Endometrial microvascular endothelial cells (primary cell): Measurements from ENCODE around the gene GGCX. TPM values are rescaled to one million over a fixed set of nuclear protein-coding genes. Genes with fewer than 3 reads are reported as not detected.

Experiments
- in situ Hi-C: cut with HindIII; loops from 2 replicates; pipeline ENCODE4 v1.10.0; 2017; ENCODE audit warnings: low sequenced_read_pairs, low pct_unique_long_range_greater_than_20kb; ENCODE audit errors: inconsistent ontology term
- total RNA-seq: library from RNA; depleted of rRNA; stranded (reverse); fragments of >200 nt; gene quantifications from one replicate; pipeline ENCODE4 v1.2.3, GENCODE V29; 2015; ENCODE audit errors: inconsistent ontology term

Gene GGCX
- total RNA-seq, 1 donor from 2014 or later, result 77.5 TPM

DNA sequence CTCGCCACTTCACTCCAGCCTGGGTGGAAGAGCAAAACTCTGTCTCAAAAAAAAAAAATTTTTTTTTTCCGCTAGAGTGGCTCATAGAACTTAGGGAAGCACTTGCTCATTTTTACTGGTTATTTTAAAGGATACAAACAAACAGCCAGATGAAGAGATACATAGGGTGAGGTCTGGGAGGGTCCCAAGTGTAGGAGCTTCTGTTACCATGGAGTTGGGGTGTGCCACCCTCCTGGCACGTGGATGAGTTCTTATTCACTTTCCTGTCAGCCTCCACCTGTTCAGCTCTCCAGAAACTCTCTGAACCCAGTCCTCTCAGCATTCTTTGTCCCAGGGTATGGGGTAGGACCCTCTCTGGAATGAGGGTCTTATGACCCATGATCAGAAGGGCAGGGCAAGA, 27.2 kb downstream of the GGCX start:
- in situ Hi-C loops, result loop anchor here (25.0 kb wide), 1 partner anchor 122 kb away; the partner anchor contains the start of genes CAPG and SH2D6

DNA sequence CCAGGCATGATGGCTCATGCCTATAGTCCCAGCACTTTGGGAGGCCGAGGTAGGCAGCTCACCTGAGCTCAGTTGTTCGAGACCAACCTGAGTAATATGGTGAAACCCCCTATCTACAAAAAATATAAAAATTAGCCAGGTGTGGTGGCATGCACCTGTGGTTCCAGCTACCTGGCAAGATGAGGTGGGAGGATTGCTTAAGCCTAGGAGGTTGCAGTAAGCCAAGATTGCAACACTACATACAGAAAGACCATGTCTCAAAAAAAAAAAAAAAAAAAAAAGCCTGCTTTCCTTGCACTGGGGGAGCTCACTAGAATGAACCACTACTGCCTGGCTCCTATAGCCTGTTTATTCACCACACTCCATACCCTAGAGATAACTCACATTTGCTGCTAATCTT, 29.7 kb downstream of the GGCX start:
- in situ Hi-C loops, result loop anchor here (25.0 kb wide), 1 partner anchor 119 kb away; the partner anchor contains the start of genes CAPG and SH2D6

DNA sequence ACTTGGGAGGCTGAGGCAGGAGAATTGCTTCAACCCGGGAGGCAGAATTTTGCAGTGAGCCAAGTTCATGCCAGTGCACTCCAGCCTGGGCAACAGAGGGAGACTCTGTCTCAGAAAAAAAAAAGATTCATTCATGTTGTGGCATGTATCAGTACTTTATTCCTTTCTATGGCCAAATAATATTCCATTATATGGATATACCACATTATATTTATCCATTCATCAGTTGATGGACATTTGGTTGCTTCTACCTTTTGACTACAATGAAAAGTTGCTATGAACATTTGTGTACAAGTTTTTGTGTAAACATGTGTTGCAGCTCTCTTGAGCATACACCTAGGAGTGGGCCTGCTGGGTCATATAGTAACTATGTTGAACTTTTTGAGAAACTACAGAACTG, 31.5 kb downstream of the GGCX start:
- in situ Hi-C loops, result loop anchor here (25.0 kb wide), 1 partner anchor 118 kb away; the partner anchor contains the start of genes CAPG and SH2D6

DNA sequence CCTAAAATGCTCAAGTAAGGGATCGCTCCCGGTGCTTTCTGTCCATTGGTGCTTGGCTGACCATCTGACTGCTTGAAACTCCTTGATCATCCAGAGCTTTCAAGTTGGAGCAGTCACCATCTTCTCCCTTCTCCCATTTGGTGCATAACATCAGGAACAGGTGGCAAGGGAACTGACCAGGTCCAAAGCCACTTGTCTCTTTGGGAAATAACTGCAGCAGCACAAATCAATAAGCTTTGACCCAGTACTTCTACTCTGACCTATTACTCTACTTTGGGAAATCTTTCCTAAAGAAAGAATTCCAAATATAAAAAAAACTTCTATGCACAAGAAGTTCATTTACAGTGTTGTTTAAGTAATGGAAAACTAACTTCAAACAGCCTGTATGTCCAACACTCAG, 32.9 kb downstream of the GGCX start:
- in situ Hi-C loops, result loop anchor here (25.0 kb wide), 1 partner anchor 116 kb away; the partner anchor contains the start of genes CAPG and SH2D6

DNA sequence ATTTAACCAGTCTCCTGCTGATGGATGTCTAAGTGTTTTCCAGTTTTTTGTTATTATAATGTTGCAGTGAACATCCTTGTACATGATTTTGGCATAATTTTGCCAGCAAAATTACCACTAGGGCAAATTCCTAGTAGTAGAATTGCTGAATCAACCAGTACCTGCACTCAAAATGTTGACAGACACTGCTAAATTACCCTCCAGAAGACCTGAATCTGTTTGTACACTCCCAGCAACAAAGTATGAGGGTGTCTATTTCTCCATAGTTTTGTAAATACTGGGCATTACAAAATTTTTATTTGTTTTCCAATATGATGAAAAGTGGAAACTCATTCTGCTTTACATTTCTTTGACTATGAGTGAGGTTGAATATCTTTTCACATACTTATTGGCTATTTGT, 33.5 kb downstream of the GGCX start:
- in situ Hi-C loops, result loop anchor here (25.0 kb wide), 1 partner anchor 115 kb away; the partner anchor contains the start of genes CAPG and SH2D6

DNA sequence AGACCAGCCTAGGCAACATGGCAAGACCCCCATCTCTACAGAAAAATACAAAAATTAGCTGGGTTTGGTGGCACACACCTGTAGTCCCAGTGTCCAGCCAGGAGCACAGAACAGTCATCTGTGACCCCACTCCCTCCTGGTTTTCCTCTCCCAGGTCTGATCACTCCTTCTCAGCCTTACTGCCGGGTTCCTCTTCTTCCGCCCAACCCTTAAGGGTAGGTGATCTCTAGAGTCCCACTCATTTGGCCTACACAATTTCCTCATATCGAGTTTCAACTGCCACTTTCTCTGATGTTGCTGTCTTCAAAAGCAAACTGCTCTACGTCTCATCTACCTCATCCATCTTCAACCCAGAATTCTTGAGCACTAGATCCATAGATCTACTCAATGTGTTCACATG, 35.7 kb downstream of the GGCX start:
- in situ Hi-C loops, result loop anchor here (25.0 kb wide), 1 partner anchor 113 kb away; the partner anchor contains the start of genes CAPG and SH2D6

DNA sequence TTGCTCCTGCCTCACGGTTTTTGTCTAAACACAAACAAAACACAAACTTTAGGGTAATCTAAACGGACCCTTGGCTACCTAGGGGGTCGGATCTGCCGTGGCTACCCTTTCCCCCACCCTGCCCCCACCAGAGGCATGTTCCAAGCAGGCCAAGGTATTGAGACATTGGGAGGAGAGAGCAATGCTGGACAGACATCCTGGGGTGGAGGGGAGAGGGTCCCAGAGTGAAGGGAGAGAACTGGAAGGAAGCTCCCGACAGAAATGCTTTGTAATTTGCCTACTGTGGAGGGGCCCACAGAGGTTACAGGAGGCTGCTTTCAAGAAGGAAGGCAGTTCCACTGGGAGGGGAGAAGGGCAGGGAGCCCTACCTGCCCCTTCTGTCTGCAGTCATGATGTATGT, 36.3 kb downstream of the GGCX start:
- in situ Hi-C loops, result loop anchor here (25.0 kb wide), 1 partner anchor 113 kb away; the partner anchor contains the start of genes CAPG and SH2D6

DNA sequence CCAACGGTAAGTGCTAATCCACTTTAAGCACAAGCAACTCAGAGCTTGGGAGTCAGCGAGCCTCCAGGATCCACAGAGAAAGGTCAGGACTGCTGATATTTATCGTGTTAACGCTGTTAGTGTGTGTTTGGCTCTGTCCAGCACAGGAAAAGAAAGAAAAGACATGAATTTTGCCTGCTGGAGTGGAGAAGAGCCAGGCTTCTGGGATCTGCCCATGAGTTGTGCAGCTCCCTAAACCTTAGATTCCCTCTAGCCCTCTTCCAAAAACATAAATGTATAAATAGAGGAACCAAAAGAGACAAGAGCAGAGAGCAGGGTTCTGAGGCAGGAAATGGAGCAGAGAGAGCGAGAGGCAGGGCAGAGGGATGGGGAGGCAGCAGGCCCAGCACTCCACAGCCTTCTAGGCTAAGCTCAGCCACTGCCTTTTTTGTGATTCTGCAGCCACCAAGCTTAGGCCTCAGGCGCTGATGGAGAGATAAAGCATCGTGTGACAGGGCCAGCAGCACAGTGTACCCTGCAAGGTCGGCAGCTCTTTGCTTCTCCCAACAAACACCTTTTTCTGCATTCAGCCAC, 36.9 kb downstream of the GGCX start:
- in situ Hi-C loops, result no loop called here

DNA sequence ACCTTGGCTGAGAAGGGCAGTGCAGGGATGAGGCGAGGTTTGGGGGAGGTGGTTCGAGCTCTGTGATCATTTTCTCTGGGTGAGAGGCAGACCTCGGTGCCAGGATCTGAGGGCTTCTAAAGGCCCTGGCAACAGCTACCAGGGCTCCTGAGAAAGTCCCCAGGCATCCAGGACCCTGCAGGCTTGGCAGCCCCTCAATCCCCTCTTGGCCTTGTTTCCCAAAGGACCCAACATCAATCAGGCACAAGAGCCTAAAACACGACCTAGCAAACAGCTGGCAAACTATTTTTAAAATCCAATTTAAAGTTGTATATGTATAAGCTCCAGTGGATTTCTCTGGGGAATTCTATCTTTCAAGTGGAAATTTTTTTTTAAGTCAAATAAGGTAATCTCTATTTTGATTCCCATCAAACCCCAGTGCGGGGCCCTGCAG, 37.4 kb downstream of the GGCX start:
- in situ Hi-C loops, result no loop called here

DNA sequence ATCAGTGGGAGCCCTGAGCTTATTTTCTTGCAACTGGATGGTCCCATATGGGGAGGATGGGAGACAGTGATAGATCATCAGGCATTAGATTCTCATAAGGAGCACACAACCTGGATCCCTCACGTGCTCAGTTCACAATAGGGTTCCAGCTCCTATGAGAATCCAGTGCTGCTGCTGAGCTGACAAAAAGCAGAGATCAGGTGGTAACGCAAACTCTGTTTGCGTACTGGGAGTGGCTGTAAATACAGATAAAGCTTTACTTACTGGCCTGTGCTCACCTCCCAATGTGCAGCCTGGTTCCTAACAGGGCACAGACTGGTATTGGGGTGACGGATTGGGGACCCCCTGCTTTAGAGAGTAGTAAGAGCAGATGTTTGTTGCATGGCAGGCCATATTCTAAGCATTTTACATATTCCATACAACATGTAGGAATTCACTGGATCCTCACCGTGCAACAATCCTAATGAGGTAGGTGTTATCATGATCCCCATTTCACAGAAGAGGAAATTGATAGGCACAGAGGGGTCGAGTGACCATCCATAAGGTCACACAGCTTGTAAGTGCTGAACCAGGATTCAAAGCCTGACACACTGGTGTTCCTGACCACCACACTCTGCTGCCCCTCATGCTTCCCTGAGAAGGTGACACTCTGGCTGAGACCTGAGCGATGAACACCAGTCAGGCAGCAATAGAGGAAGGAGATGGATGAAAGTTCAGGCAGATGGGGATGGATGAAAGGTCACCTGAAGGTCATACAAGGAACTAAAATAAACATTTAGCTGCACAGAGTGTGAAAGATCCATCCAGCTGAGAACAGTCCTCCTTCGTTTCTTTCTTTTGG, 38.0 kb downstream of the GGCX start:
- in situ Hi-C loops, result no loop called here

DNA sequence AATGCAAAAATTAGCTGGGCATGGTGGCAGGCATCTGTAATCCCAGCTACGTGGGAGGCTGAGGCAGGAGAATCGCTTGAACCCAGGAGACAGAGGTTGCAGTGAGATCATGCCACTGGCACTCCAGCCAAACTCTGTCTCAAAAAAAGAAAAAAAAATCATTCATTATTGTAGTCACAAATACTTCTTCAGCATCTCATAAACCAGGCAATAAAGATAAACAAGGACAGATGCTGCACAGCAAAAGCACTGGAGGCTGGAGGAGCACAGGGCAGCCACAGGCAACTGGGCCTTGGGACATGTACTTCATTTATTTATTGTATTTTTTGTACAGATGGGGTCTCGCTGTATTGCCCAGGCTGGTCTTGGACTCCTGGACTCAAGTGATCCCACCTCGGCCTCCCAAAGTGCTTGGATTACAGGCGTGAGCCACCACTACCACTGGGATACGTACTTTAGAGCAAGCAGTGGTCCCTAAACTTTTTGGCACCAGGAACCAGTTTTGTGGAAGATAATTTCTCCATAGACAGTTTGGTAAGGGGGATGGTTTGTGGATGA, 39.1 kb downstream of the GGCX start:
- in situ Hi-C loops, result no loop called here

DNA sequence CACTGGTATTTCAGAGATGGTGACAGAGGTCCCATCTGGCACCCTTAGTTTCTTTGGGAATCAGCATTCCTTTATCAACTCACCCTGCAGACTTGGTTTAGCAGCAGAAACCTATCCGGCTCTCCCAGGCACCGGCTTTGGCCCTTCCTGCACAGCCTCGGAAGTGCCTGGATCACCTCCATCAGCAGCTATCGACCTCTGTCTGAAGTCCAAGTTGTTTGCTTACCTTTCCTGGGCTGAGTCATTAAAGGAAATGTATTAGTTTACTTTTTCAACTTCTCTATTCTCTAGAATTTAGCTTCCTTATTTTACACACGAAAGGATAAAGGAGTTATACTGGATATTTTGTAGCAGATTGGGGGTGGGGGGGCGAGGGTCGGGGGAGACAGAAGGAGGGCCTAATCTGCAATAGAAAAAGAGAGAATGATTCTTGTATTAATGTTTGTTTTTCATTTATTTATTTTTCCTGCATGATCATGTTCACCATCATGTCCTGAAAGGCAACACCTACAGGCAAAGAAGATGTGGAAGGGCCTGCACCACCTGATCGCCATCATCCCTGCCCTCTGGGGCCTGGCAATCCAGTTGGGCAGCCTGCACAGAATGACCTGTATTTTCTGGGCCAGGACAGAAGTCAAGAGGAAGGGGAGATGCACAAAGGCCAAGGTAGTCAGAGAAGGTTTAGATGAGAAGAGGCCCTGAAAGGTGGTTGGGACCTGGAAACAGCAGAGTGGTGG, 44.5 kb downstream of the GGCX start:
- in situ Hi-C loops, result no loop called here

DNA sequence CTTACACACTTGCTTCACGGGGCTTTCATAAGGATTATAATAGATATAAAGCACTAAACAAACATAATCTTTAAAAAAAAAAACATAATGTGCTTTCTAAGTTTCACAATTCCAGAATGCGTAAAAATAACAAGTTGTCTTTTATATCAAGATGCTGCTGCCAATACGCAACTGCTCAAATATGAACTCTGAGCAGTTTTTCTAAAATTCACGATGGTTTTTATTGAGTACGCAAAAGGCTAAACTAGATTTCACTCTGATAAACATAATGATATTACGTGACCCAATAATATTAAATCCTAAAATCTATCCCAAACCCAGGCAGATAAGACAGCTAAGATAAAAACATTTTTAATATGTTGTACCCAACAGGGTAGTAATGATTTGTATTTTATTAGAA, 47.0 kb downstream of the GGCX start:
- in situ Hi-C loops, result no loop called here

DNA sequence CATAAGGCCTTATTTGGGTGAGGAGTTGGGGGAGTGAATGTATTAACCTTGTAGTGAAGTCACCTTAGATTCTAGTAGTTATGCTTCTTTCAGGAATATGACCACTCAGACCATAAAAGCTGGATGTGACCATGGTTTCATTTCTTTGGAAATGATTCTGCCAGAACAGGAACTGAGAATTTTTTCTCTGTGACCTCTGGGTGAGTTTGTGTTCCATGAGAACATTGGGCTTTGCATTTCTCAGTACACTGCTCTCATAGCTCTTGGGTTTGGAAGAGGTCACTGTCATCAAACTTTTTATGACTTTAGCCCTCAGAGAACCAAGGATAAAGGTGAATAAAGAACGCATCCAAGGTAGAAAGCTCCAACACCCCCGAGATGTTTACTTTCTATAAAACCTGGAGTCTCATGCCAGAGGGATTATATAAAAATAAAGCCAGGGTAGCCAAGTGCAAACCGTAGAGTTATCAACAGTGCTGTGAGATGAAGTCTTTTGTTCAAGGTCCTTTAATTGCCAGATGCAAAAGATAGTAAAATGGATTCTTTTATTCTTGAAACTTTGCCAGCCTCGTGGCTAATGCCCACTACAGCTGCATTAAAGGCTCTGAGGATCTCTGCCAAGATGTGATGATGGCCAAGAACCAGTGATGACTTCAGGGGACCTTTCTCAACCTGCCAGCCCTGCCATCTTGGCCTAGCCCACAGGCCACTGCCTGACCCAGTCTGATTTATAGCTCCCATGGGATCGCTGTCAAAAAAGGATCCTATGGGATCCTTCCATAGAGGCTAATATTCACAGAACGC, 50.1 kb downstream of the GGCX start:
- in situ Hi-C loops, result no loop called here

DNA sequence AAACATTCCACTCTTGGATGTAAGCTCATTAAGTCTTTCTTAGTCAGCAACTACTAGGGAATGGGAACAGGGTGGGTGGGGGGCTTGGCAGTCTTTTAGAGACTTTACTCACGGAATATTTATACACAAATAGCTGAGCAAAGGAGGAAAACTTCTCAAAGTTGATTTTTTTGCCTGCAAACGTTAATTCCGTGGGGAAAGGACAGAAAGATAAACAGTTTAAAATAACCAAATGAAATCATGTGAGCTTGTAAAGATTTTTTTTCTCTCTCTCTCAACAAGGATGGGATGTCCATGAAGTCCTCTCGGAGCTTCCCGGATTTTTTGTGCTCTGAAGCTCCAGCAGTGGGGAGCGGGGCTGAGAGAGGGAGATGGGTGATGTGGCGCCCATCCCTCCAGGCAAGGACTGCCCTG, 54.5 kb downstream of the GGCX start:
- in situ Hi-C loops, result no loop called here

DNA sequence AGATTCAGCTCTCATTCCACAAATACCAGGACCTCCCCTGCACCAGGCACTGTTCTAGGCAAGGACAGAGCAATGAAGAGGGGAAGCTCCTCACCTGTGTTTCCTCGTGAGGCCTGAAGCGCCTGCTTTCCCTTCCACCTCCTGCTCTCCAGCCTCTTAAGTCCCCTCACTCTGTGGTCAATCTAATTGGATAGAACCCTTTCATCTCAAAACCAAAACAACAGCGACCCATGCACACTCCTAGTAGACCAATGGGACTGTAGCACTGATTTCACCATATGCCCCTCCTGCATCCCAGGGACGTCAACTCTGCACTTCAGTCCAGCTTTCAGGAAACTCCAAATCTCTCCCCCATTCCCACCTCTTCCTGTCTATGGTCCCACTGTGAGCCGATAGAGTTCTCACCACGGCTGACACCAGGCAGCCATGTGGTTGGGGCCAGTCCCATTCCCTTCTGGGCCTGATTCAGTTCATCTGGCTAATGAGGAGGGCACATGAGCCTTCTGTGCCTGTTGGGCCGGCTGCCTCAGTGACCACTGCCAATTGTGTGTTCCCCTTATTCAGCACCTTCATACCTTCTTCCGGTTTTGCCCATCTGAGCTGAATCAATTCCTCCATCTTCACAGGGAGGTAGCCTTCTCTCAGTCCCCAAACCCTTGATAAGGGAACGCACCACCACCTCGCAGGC, 55.6 kb downstream of the GGCX start:
- in situ Hi-C loops, result no loop called here

DNA sequence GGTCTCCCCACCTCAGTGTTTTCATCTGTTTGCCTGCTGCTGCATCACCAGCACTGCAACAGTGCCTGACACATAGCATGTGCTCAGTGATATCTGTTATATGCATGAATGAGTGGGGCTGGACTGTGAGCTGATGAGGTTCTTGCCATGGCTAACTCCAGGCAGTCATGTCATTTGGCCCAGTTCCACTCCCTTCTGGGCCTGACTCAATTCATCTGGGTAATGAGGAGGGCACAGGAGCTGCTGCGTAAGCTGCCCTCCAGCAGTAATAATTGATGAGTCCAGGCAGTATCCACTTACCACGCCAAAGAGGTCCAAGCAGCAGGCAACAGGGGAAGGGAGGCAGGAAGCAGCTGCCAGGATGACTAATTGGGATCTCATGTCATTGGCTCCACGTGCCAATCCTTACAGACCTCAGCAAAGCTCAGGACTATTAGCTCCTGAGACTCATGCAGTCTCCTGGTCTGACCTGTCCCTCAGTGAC, 56.5 kb downstream of the GGCX start:
- in situ Hi-C loops, result no loop called here
